NCI-H146 treated with DMSO at 0.1 percent for 48 hours (cell line): ENCODE data around the gene IL32.

Source experiments
- DNase-seq: peaks from one replicate; lab custom pipeline; 2025; ENCODE audit not compliant: unreplicated experiment; lab: John Stamatoyannopoulos, UW

Gene IL32, protein sequence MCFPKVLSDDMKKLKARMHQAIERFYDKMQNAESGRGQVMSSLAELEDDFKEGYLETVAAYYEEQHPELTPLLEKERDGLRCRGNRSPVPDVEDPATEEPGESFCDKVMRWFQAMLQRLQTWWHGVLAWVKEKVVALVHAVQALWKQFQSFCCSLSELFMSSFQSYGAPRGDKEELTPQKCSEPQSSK

DNA sequence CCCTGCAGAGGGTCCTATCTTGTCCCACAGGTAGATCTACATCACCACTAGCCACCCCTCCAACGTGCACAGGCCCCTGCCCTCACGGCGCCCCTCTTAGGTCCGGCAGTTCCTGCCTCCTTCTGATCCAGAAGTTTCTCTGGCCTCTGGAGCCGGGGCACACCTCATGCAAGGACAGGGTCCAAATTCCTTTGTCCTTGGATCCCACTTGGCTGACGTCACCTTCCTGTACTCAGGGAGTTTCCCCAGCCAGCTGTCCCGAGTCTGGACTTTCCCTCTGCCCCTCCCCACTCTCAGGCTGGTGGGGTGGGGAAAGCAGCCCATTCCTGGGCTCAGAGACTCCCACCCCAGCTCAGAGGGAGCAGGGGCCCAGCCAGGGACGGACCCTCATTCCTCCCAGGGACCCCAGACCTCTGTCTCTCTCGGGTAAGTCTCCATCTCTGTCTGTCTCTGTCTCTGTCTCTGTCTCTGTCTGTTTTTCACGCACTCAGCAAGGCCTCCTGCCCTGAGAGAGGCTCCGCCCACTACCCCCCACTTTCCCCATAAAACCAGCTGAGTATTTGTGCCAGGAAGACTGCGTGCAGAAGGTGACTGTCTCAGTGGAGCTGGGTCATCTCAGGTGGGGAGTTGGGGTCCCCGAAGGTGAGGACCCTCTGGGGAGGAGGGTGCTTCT lies at the start of gene IL32:
TSS of gene IL32 (plus strand) at position 572 of the 673 bp plus-strand sequence. CDS start 172 bp downstream, outside the sequence.
- DNase-seq = no peak

DNA sequence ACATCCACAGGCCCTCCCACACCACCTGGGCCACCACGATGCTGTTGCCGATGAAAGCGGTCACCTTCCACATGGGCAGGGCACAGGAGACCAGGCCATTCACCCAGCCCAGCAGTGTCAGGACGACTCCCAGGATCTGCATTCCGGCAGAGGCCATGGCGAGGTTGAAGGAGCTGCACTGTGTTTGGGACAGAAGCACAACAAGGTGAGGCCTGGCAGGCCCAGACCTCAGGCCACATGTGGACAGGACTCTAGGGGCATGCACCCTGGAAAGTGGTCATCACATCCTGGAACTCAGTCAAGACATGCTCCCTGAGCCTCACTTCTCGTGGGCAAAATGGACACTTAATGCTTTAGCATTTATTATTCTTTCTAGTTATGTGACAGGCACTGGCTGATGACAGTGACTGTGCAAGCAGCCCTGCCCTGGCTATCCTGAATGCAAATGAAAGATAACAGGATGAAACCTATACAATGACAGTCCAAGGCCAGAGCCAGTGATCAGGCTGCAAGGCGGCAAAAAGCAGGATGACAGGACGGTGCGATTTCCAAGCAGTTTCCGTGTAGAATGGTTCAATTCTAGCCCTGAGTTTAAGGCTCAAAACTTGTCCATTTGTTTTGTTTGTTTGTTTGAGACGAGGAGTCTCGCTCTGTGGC lies 49.4 kb upstream of the IL32 start:
- no peak for DNase-seq

DNA sequence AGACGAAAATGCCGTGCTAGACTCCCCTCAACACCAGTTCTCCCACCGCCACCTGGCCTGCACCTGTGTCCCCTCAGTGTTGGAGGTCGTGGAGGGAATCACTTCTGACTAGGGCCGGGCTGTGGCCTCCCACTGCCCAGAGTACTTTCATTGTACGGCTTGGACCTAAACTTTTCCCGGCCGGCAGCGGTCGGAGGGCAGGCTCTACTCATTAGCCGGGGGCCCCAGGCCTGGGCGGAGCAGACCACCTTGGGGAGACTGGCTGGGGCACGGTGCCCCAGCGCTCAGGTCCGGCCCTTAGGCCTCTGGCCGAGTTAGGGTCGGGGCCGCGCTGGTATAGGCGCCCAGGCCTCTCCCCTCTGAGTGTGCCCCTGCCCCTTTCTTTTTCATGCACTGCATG lies 48.1 kb upstream of the IL32 start:
- DNase-seq = no peak

GRCh38 chr16:3017794-3018506 lies 47.5 kb upstream of the IL32 start, which contains the start of gene CLDN6:
CLDN6 (minus strand) TSS chr16:3018183; CDS start chr16:3016021, 2,162 bp downstream.
- DNase-seq = no peak

DNA sequence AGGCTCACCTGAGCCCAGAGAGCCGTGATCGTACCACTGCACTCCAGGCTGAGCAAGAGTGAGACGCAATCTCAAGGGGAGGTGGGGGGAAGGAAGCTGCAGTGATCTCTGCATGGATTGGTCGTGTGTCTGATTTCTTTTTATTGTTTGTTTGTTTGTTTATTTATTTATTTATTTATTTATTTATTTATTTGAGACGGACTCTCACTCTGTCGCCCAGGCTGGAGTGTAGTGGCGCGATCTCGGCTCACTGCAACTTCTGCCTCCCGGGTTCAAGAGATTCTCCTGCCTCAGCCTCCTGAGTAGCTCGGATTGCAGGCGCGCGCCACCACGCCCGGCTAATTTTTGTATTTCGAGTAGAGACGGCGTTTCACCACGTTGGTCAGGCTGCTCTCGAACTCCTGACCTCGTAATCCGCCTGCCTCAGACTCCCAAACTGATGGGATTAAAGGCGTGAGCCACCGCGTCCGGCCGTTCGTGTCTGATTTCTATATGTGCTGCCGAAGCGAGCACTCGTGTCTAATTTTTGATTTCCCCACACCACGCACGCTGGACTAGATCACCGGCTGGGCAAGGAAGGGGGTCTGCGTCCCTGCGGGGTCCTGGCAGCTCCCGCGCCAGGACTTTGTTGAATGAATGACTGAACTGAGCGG lies 45.7 kb upstream of the IL32 start:
- DNase-seq = no peak

DNA sequence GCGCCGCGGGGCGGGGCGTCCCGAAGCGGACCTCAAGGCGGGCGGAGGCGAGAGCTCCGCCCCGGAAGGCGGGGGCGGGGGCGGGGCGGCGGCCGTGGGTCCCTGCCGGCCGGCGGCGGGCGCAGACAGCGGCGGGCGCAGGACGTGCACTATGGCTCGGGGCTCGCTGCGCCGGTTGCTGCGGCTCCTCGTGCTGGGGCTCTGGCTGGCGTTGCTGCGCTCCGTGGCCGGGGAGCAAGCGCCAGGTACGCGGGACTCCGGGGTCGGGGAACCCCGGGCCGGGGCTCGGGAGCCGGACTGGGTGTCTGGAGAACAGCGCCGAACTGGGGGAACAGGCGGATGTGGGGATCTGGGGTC lies 45.2 kb upstream of the IL32 start, which contains the start of gene TNFRSF12A:
TSS of gene TNFRSF12A (plus strand) at position 122 of the 357 bp plus-strand sequence. CDS start at position 152, 30 bp downstream.
- peak; percentile 29 for DNase-seq

DNA sequence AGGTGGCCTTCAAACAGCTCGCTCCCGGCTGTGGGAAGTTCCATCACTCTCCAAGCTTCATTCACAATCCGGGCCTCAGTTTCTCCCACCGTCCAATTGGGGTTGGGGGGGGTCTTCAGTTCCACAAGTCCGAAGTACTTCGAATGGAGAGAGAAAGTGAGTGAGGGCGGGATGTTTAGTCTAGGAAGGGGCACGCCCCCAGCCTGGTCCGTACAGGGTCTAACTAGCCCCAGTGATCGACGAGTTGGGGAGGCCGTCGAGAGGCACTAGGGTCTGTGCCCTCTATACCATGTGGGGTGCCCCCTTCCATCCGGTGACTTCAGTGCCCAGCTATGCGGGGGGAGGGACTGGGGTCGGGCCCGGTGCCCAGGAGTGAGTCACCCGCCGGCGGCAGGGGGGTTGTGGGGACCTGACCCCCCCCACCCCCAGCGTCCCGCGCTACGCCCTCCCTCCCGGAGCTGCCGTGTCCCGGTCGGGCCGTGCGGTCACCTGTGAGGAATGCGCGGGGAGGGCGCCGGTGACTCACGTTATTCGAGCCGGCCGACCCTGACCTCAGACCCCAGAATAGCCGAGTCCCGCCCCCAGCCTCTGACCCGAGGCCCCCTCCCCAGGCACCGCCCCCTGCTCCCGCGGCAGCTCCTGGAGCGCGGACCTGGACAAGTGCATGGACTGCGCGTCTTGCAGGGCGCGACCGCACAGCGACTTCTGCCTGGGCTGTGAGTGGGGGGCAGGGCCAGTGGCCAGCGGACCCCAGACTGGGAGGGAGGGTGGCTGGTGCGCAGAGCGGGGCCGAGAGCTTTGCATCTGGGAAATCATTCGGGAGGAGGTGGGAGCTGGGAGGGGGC lies 44.6 kb upstream of the IL32 start:
- DNase-seq = no peak

DNA sequence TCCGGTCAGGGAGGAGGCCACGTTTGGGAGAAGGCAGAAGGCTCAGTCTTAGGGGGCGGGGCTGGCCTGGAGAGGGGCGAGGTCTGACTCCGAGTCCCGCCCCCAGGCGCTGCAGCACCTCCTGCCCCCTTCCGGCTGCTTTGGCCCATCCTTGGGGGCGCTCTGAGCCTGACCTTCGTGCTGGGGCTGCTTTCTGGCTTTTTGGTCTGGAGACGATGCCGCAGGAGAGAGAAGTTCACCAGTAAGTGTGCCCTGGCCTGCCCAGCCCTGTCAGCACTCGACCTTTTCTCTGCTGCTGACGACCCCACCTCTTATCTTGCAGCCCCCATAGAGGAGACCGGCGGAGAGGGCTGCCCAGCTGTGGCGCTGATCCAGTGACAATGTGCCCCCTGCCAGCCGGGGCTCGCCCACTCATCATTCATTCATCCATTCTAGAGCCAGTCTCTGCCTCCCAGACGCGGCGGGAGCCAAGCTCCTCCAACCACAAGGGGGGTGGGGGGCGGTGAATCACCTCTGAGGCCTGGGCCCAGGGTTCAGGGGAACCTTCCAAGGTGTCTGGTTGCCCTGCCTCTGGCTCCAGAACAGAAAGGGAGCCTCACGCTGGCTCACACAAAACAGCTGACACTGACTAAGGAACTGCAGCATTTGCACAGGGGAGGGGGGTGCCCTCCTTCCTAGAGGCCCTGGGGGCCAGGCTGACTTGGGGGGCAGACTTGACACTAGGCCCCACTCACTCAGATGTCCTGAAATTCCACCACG lies 43.8 kb upstream of the IL32 start:
- DNase-seq = no peak

DNA sequence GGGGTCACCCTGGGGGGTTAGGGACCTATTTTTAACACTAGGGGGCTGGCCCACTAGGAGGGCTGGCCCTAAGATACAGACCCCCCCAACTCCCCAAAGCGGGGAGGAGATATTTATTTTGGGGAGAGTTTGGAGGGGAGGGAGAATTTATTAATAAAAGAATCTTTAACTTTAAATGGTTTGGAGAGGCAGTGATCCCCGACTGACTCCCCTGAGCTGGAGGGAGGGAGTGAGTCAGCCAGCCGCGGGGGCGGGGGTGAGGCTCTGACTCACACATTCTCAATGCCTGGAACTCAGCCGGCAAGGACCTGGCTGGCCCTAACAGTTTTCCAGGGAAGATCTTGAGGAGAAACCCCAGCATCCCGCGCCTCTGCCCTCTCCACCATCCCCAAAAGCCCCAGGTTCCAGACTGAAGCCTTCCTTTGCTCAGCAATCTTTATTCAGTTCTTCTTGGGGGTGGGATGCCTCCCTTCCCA lies 43.2 kb upstream of the IL32 start:
- no peak for DNase-seq

DNA sequence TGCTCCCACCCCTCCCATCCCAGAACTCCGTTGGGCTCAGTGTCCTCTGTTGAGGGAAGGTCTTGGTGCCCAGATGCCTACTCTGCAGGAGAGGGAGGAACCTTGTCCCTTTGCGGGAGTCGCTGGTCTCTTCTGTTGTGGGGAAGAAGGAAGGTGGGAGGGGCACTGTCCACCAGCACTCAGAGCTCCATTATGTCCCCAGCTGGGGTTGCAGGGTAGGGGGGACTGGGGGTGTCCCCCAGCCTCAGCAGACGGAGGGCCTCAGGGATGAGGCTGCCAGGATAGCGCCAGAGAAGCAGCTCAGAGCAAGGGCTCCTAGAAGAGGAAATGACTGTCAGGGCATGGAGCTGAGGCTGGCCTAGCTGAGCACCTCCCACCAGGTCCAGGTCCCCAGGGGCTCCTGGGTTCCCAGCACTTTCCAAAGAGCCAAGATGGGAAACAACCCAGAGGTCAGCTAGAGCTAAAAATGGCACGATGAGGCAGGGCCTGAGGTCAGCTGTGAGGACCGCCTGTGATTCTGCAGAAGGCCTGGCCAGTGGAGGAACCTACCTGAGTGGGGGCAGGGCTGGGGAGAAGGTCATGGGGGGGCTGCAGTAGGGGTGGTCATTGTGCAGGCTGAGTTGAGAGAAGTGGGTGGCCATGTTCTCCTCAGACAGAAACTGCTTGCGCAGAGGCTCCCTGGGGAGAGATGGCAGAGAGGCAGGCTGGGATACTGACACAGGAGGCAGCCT lies 42.6 kb upstream of the IL32 start:
- no peak for DNase-seq

DNA sequence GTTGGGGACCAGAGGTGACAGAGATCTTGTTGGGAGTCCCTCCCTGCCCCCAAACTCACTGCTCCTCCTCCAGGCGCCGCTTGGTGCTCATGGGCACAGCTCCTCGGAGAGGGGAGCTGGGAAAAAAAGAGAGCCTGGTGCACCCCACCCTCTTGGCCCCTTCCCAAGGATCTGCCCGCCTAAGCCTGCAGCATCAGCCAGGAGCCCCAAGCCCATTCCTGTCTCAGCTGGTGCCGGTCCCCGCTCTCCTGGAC lies 42.1 kb upstream of the IL32 start:
- DNase-seq = no peak

DNA sequence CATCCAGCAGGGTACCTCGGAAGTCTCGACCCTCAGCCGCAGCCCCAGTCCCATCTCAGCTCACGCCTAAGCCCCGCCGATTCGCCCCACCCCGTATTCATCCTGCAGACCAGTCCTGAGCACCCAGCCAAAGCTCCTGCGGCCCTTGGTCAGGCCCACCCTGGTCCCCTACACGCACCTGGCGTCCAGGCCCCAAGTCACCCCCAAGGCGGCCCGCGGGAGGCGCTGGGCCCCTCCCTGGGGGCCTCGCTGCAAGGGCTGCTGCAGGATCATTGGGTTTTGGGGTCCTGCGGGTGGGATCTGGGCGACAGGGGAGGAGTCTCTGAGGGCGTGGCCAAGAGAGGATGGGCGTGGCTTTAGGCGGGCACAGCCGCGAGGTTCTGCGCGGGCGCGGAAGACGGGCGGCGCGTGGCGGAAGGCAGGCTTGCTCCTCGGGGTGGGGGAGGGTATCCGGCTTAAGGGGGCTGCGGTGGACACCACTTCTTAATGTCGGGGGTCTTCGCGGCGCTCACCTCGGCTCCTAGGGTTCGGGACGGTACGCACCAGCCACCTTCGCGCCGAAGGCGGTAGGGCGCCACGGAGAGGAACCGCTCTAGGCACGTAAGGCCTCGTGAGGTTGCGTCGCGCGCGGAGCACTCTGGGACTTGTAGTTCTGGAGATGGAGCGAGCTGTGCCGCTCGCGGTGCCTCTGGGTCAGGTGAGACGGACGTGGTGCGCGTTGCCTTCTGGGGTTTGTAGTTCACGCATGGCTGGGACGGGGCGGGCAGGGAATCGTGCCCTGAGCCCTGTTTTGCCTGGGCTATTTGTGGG lies 41.6 kb upstream of the IL32 start, which contains the start of the genes HCFC1R1 and THOC6:
TSS of gene HCFC1R1 (minus strand) at position 274 of the 810 bp plus-strand sequence. CDS start at position 273, 1 bp downstream.
TSS of gene THOC6 (plus strand) at position 367 of the 810 bp plus-strand sequence. CDS start at position 659, 292 bp downstream.
- peak; percentile 93 for DNase-seq

GRCh38 chr16:3025032-3026002 lies 40.1 kb upstream of the IL32 start:
- DNase-seq = no peak

GRCh38 chr16:3026003-3026378 lies 39.4 kb upstream of the IL32 start:
- no peak for DNase-seq

- no peak for DNase-seq
Measured at GRCh38 chr16:3026609-3027488, 38.6 kb upstream of the IL32 start.

GRCh38 chr16:3027489-3027795 lies 38.0 kb upstream of the IL32 start:
- no peak for DNase-seq
